HG03460 (cell line): Measurements from ENCODE around the gene KCNH5.

Source experiments
- ATAC-seq: cut with Tn5 transposase; IDR thresholded peaks from one replicate; pipeline ENCODE4 v1.9.1; 2021; ENCODE audit not compliant: unreplicated experiment

The KCNH5 gene, protein sequence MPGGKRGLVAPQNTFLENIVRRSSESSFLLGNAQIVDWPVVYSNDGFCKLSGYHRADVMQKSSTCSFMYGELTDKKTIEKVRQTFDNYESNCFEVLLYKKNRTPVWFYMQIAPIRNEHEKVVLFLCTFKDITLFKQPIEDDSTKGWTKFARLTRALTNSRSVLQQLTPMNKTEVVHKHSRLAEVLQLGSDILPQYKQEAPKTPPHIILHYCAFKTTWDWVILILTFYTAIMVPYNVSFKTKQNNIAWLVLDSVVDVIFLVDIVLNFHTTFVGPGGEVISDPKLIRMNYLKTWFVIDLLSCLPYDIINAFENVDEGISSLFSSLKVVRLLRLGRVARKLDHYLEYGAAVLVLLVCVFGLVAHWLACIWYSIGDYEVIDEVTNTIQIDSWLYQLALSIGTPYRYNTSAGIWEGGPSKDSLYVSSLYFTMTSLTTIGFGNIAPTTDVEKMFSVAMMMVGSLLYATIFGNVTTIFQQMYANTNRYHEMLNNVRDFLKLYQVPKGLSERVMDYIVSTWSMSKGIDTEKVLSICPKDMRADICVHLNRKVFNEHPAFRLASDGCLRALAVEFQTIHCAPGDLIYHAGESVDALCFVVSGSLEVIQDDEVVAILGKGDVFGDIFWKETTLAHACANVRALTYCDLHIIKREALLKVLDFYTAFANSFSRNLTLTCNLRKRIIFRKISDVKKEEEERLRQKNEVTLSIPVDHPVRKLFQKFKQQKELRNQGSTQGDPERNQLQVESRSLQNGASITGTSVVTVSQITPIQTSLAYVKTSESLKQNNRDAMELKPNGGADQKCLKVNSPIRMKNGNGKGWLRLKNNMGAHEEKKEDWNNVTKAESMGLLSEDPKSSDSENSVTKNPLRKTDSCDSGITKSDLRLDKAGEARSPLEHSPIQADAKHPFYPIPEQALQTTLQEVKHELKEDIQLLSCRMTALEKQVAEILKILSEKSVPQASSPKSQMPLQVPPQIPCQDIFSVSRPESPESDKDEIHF

GRCh38 chr14:63045234-63045611 is at the start of gene KCNH5:
TSS of gene KCNH5 (minus strand) at chr14:63045458. CDS start at chr14:63045186, 272 bp downstream.
- ATAC-seq = no peak

DNA sequence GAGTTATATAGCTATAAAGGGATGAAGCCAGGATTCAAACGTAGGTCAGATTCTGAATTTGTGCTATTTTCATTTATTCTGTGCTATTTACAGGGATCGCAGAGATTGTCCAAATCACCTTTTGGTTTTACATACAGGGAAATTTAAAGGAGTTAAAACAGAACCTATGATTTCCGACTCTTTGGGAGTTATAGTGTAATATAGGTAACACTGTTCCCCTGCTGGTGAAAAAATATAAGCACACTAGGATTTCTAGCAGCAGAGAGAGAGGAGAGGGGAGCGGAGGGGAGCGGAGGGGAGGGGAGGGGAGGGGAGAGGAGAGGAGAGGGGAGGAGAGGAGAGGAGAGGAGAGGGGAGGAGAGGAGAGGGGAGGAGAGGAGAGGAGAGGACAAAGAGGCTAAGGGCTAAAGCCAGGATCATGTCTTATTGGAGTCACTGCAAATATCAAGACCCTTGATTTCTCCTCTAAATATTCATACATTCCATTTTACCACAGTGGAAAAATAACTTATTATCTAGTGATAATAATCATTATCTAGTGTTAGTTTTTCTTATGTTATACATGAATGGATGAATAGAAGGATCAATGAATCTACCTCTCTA is 46.2 kb upstream of the KCNH5 start:
- no peak for ATAC-seq

DNA sequence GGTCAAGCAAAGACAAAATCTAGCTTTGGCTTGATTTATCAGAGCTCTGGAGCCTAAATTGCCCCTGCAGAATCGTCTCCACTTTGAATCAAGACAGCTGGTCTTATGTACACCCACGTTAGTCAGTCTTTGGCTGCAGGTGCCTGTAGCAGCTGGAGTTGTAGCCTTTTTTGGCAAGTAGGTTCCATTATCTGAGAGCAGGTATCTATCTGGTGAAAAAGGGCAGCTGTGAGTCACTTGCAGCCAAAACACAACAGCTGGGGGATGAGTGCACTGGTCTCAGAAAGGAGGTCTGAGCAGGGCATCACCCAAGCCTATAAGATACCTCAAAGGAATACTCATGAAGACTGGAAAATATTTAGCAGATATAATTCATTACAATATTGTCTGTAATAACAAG is 43.6 kb upstream of the KCNH5 start:
- no peak for ATAC-seq

GRCh38 chr14:63078569-63078968 is 33.3 kb upstream of the KCNH5 start:
- no peak for ATAC-seq

DNA sequence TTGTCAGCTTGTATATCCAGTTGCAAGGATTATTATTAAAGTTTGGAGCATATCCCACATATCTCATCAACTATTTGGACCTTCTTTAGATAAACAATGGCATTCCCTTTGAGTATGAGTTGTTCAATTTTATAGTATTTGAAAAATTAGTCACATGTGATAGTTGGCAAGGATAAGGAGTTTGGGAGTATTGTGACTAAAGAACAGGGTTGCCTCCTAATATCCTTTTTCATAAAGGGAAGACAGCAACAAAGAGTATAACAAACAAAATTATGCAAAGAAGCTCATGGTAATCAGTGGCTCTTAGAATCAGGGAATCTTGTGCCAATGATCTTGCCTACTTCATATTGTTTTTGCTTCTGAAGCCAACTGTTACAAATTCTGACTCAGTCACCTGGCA is 31.2 kb upstream of the KCNH5 start:
- no peak for ATAC-seq

DNA sequence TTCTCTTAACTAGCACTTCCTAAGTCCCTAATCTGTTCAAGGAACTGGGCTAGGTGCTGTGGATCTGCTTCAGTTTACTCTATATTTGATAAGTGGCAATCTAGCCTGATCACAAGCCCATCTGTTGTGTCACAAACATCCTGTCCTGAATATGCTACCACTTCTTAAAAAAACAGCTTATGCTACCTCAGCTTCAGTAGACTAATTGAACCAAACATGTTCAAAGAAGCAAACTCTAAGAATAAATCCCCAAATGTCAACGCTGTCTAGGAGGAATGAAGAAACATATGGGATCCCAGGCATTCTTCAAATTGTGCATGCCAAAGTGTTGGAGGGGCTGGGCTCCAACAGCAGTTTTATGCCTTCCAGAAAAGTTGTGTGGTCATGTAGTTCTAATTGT is 10.4 kb upstream of the KCNH5 start:
- ATAC-seq = no peak

- ATAC-seq = no peak
Measured at GRCh38 chr14:63051992-63052391, 6.7 kb upstream of the KCNH5 start.

DNA sequence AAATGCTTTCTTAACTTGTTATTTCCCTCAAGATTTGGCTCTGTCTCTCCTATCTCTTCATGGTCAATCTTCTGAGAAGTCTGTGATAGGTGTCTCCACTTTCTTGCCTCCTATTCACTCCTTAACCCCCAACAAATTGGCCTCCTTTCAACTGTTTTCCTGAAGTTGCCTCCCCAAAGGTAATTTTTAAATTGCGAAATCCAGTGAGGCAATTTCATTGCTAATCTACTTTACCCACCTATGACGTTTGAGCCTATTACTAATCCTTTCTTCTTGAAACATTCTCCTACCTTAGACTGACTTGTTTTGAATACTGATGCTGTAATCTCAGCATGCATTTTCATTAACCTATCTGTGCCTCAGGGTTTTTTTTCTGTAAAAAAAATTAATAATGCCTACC is 6.0 kb upstream of the KCNH5 start:
- no peak for ATAC-seq

DNA sequence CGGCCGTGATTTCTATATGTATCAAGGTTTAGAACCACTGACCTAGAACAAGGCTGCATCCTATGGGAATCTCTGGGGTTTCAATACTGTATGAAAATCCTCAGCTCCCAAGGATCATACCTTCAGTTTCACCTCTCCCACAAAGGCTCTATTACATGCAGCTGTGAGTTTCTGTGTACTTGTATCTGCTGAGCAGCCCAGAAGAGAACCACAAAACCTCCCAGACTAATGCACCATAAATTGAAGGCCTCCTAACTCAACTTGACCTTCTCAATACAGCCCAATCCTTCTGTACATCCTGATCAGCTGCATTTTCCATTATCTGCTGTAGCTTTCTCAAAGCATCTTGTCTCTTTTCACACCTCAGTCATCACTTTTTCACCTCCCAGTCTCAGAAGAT is 5.4 kb upstream of the KCNH5 start:
- no peak for ATAC-seq

GRCh38 chr14:63046339-63047268 is 1.3 kb upstream of the KCNH5 start:
- ATAC-seq = no peak

GRCh38 chr14:63045612-63046320 is 508 bp upstream of the KCNH5 start:
- ATAC-seq = no peak

DNA sequence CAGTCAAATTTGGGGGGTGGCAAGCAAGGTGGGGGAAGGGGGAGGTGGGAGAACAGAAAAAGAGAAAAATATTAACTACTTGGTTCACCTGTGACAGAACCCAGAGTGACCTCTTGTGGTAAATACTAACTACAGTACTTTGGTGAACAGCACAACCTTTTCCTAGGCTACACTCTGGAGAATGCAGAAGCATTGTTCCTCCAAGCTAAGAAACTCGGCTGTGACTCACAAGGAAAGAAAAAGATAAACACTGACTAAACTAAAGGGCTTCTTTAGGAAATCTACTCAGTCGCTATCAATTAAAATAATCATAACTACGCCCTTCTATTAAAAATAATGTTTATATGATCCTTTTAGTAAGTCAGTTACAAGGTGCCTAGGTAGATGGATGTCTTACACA is 5.4 kb downstream of the KCNH5 start:
- ATAC-seq = no peak

- no peak for ATAC-seq
Measured at GRCh38 chr14:63032641-63033040, 12.6 kb downstream of the KCNH5 start.

GRCh38 chr14:63032076-63032475 is 13.2 kb downstream of the KCNH5 start:
- ATAC-seq = no peak

GRCh38 chr14:63030113-63030512 is 15.1 kb downstream of the KCNH5 start:
- no peak for ATAC-seq

DNA sequence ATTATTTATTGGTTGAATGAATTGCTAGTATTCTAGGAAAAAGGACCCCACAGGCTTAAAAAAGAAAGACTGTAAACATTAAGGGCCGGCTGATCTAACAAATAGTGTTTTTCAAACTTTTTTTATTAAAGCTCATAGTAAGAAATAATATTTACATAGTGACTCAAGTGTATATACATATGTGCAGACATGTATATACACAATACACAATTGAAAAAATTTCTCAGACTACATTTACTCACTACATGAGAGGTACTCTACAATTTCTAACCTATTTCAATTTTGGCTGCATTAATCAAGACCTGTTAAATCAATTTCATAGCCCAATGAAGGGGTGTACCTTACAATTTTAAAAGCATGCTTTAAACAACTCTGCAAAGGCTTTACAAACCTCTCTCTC is 17.5 kb downstream of the KCNH5 start:
- ATAC-seq = no peak

GRCh38 chr14:63026491-63026890 is 18.8 kb downstream of the KCNH5 start:
- ATAC-seq = no peak

DNA sequence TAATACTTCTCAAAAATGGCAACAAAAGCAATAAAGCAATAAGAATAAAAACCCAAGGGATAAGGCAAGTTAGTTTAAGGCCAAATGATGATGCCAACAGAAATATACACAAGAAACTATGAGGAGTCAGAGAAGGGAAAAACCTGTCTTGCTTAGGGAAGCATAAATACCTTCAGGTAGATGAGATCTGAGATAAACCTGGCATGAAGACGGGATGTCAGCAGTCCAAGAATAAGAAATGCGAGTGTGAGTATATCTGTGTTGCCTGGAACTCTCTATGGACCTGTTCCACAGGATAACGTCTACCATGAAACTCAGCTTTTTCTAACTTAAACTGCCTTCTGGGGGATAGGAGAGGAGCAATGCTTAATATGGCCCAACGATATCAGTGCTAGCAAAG is 30.6 kb downstream of the KCNH5 start:
- ATAC-seq = no peak

DNA sequence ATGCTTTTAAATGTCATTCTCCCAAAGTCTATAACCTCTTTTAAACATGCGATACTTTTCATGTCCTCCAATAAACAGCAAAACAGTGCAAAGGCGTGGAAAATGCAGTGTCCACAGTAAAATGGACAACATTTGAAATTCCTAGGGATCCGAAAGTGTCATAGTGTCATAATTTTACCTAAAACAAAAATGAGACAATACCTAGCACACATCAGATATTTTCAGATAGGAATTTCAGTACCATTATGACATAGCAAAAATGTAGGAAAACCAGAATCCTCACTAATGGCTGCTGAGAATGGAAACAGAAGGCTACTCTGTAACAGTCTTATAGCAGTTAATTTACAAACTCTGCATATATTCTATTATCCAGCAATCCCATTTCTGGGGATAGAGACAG is 33.1 kb downstream of the KCNH5 start:
- no peak for ATAC-seq

DNA sequence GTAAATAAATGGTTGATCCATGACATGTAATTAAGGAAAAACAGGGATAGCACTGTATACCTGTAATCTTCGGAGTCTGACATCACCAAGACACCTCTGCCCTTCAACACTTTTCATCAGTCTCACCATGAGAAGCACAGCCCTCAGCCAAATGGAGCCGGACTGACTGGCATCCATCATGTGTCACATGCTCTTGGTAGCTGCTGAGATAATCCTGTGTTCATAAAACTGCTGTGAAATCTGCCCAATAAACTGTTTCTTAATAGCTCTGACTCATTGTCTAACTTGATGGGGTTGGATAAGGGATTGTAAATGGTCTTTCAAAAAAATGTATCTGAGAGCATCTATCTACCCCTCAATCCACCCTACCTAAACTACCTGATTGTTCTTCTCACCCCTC is 33.6 kb downstream of the KCNH5 start:
- ATAC-seq = no peak
